Measurements from ENCODE around the gene CYTH1.

CYTH1 gene

DNA sequence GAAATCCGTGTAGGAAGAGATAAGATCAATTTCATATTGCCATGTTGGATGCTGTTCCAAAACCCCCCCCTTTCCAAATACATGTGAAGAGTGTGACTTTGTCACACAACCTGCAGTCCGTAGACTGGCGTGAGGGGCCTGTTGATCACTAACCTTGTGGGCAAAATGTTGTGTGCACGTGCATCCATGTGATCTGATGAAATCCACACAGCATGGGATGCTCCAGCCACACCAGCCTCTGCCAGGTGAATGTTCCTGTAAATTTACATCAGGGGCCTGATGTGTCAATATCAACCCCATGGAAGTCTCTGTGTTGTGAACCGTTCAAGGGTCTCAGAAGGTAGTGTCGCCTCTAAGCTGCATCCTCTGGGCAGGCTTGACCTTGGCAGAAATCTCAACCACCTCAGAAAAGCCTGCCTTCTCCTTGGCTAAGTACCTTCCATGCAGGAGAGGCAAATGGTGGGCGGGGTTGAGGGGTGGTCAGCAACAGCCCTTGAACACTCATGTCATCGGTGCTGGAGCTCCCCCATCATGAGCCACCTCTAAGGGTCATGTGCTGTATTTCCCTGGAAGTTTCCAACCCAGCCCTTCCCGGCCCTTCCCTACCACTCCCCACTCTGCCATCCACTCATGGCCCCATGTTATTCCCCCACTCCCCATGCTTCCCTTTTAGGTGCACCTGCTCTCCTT is 126.7 kb downstream of the CYTH1 start:
- TF ChIP-seq, protein P1, sequence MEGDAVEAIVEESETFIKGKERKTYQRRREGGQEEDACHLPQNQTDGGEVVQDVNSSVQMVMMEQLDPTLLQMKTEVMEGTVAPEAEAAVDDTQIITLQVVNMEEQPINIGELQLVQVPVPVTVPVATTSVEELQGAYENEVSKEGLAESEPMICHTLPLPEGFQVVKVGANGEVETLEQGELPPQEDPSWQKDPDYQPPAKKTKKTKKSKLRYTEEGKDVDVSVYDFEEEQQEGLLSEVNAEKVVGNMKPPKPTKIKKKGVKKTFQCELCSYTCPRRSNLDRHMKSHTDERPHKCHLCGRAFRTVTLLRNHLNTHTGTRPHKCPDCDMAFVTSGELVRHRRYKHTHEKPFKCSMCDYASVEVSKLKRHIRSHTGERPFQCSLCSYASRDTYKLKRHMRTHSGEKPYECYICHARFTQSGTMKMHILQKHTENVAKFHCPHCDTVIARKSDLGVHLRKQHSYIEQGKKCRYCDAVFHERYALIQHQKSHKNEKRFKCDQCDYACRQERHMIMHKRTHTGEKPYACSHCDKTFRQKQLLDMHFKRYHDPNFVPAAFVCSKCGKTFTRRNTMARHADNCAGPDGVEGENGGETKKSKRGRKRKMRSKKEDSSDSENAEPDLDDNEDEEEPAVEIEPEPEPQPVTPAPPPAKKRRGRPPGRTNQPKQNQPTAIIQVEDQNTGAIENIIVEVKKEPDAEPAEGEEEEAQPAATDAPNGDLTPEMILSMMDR (conservative IDR thresholded peaks at IDR 0.05; ENCODE audit: low read length) = no peak
- no peak overlapping the region for H3K4me3 ChIP-seq (ENCODE audit: low read length)
- no peak for DNase-seq (ENCODE audit: low read depth)

DNA sequence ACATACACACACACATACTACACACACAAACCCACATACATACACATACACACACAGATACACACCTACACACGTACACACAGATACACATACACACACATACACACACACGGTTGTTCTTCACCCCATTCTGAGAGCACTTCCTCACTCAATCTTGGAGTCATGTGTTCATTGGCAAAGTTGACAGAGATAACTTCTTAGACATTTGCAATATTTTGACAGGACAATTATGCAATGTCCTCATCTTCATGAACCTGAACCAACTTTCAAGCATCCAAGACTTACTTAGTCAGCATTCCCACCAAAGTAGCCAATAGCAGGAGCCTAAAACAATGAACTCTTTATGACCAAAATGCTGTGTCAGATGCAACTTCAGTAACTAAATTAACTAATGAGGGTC is 127.7 kb downstream of the CYTH1 start:
- TF ChIP-seq, protein P1 (conservative IDR thresholded peaks at IDR 0.05; ENCODE audit: low read length) = no peak
- H3K4me3 ChIP-seq (ENCODE audit: low read length) = no peak overlapping the region

DNA sequence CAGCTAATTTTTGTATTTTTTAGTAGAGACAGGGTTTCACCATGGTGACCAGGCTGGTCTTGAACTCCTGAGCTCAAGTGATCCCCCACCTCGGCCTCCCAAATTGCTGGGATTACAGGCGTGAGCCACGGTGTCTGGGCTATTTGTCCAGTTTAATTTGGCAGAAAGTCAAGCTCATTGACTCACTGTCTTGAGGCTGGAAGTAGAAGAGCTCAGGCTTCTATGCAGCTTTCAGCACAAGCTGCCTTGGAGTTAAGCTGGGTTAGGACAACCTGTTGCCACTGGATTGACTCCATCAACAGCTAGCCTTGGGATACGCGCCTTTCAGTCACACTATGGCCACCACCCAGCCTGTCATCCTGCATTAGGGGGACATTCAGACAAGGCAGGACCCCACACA is 128.7 kb downstream of the CYTH1 start:
- H3K4me3 ChIP-seq (ENCODE audit: low read length) = no peak overlapping the region
- TF ChIP-seq, protein P1 (conservative IDR thresholded peaks at IDR 0.05; ENCODE audit: low read length) = no peak
- peak; percentile 37 for DNase-seq (ENCODE audit: low read depth)

More for the DNA sequence above, 127.7 kb downstream of the CYTH1 start:
- DNase-seq (ENCODE audit: low read depth) = no peak

DNA sequence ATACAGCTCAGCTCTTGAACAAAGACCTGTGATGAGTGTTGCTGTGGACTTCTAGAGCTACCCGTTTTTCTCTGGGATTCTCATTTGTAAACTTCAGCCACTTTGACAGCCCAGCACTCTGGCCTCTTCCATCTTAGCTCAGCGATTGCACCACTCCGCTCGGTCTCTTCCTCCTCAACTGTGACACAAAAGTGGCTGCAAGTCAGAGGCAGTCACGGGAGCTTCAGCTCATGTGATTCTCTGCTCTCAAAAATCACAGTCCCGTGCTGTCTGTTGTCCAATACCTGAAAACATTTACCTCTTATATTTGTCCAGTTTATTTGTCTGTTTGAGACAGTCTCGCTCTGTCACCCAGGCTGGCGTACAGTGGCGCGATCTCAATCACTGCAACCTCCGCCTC is 129.2 kb downstream of the CYTH1 start:
- TF ChIP-seq, protein P1 (conservative IDR thresholded peaks at IDR 0.05; ENCODE audit: low read length) = no peak
- no peak overlapping the region for H3K4me3 ChIP-seq (ENCODE audit: low read length)
- no peak for DNase-seq (ENCODE audit: low read depth)

DNA sequence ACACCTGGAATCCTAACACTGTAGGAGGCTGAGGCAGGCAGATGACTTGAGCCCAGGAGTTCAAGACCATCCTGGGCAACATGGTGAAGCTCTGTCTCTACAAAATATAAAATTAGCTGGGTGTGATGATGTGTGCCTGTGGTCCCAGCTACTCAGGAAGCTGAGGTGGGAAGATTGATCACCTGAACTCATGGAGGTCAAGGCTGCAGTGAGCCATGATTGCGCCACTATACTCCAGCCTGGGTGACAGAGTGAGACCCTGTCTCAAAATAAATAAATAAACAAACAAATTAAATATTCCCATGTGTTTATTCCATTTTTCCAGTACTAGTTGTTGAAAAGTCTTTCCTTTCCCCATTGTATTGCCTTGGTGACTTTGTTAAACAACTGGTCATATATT is 130.0 kb downstream of the CYTH1 start:
- TF ChIP-seq, protein P1 (conservative IDR thresholded peaks at IDR 0.05; ENCODE audit: low read length) = no peak
- no peak for DNase-seq (ENCODE audit: low read depth)
- no peak overlapping the region for H3K4me3 ChIP-seq (ENCODE audit: low read length)

DNA sequence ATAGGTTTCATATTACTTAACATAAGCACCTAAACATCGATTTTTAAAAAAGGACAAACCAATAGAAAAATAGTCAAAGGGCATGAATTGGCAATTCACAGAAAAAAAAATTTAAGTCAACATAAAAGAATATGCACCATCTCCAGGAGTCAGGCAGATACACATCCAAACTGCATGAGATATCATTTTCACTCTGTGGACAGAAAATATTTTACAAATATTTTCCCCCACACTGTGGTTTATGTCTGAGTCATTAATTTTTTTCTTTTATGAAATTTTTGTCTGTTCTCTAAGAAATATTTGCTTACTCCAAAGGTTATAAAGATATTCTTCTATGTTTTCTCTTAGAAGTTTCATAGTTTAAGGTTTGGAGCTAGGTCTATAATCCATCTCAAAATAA is 130.5 kb downstream of the CYTH1 start:
- H3K4me3 ChIP-seq (ENCODE audit: low read length) = no peak overlapping the region
- TF ChIP-seq, protein P1 (conservative IDR thresholded peaks at IDR 0.05; ENCODE audit: low read length) = no peak
- DNase-seq (ENCODE audit: low read depth) = no peak

DNA sequence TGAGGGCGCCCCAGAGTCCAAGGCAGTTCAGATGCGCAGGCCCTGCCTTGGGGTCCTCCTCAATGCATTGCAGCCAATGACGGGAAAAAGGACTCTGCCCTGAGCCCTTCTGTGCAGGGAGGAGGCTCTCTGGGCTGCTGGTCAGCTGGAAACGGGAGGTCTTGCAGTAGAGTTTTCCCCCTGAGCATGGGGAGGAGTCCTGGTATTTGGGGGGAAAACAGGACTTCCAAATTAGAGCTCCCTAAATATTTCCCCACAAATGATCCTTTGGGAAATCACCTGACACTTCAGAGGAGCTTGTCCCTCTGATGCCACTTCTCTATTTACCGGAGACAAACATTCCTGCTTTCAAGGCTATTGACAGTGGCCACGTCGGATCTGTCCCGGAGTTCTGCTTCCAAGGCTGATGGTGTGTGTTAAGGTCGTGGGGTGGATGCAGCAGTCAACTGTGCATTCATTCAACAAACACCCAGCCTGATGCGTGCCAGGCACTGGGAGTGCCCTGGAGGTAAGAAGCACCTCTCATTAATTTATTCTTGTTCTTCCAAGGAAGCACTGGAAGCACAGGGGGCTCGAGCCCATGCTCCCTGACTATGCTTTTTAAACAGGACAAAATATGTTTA is 131.9 kb downstream of the CYTH1 start:
- TF ChIP-seq, protein P1 (conservative IDR thresholded peaks at IDR 0.05; ENCODE audit: low read length) = no peak
- DNase-seq (ENCODE audit: low read depth) = no peak
- H3K4me3 ChIP-seq (ENCODE audit: low read length) = no peak overlapping the region
